ENCODE measurements around the gene CD70. TPM values are rescaled to one million over a fixed set of nuclear protein-coding genes. Genes with fewer than 3 reads are reported as not detected.
"Not testable (repeated sequence)": the region's sequence is repeated elsewhere in the genome, so short reads cannot be mapped to it uniquely, and the experiment has no call there.

Gene CD70
- total and polyA plus RNA-seq, 4 experiments from 2014 or later = 1.8 to 3.0 (median 1.9) TPM

- H3K36me3 Mint-ChIP-seq = no peaks in the 10 kb centered on the region
- ChIA-PET CTCF (ENCODE audit: partially characterized antibody) (no interaction called here), POLR2A (ENCODE audit: partially characterized antibody) (no interaction called here)
- no peak overlapping the region for H3K4me3 Mint-ChIP-seq
- no peak overlapping the region for H3K27ac ChIP-seq (ENCODE audit: low read depth, low read length)
- no peak overlapping the region for H3K27ac Mint-ChIP-seq
- no peaks in the 10 kb centered on the region for H3K36me3 ChIP-seq (ENCODE audit: insufficient read depth, low read length)
- no peaks in the 10 kb centered on the region for H3K9me3 Mint-ChIP-seq
- peaks cover 21% of the 10 kb centered on the region for H3K4me1 ChIP-seq (ENCODE audit: insufficient read depth, low read length)
- H3K4me3 ChIP-seq (ENCODE audit: low read length in 2 of 2) = no peak overlapping the region
- intact Hi-C loops (cut with micrococcal nuclease) = no loop called here
- H3K27me3 Mint-ChIP-seq = no peaks in the 10 kb centered on the region
- peaks cover 4 to 13% (median 5%) of the 10 kb centered on the region in 4 donors for H3K4me1 Mint-ChIP-seq
- DNase-seq = no peak
- no peaks in the 10 kb centered on the region for H3K27me3 ChIP-seq (ENCODE audit: insufficient read depth, low read length)
- H3K9me3 ChIP-seq (ENCODE audit: control insufficient read depth in 1 of 2, low read length in 2 of 2) = no peaks in the 10 kb centered on the region
Observed at GRCh38 chr19:6556043-6556449, 34.9 kb downstream of the CD70 start.

- intact Hi-C loops (cut with micrococcal nuclease) = loop anchor here (1.0 kb wide), 1 partner anchor 310 kb away; no protein-coding TSS in a partner anchor
- peak overlapping the region in 1 of 2 donors; percentile 14 for H3K4me3 ChIP-seq (ENCODE audit: low read length in 2 of 2)
Observed at GRCh38 chr19:6551607-6552450, 39.1 kb downstream of the CD70 start.

DNA sequence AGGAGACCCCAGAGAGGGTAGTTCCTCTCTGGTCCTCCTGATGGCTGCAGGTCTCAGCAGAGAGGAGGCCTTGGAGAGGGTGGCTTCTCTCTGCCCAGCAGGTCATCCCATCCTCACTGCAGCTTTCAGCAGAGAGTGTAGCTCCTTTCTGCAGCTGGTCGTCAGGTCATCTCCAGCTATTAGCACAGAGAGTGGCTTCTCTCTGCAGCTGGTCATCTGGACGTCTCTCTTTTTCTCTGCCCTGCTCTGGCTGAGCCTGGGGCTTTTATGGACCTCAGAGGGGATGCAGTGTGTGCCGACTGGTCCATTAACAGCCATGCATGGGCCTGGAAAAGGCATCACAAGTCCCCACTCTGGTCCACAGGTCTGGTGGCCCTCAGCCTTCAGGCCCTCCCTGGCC, 39.9 kb downstream of the CD70 start:
- H3K4me3 ChIP-seq (ENCODE audit: low read length in 2 of 2) = no peak overlapping the region
- H3K27me3 Mint-ChIP-seq = peaks cover 0 to 2% of the 10 kb centered on the region in 2 donors
- no peaks in the 10 kb centered on the region for H3K36me3 Mint-ChIP-seq
- peaks cover 17% of the 10 kb centered on the region for H3K4me1 ChIP-seq (ENCODE audit: insufficient read depth, low read length)
- POLR2A ChIA-PET (ENCODE audit: partially characterized antibody) = interaction anchor here (1.6 to 1.7 kb wide), 2 partner anchors 20 to 25 kb away, joined by 3 to 7 read pairs; partner anchors contain the start of gene TNFSF9
- H3K36me3 ChIP-seq (ENCODE audit: insufficient read depth, low read length) = no peaks in the 10 kb centered on the region
- peaks cover 4 to 13% (median 5%) of the 10 kb centered on the region in 4 donors for H3K4me1 Mint-ChIP-seq
- CTCF ChIA-PET (ENCODE audit: partially characterized antibody) = interaction anchor here (0.9 to 1.6 kb wide), 4 partner anchors 9 to 91 kb away, joined by 3 to 12 read pairs (median 3); no protein-coding TSS in a partner anchor
- H3K27ac Mint-ChIP-seq = no peak overlapping the region
- intact Hi-C loops (cut with micrococcal nuclease) = no loop called here
- no peak overlapping the region for H3K4me3 Mint-ChIP-seq
- H3K27ac ChIP-seq (ENCODE audit: low read depth, low read length) = no peak overlapping the region
- H3K27me3 ChIP-seq (ENCODE audit: insufficient read depth, low read length) = no peaks in the 10 kb centered on the region
- no peak for DNase-seq
- no peaks in the 10 kb centered on the region for H3K9me3 ChIP-seq (ENCODE audit: control insufficient read depth in 1 of 2, low read length in 2 of 2)
- H3K9me3 Mint-ChIP-seq = peaks cover 0 to 5% (median 1%) of the 10 kb centered on the region in 8 donors

More at GRCh38 chr19:6551607-6552450, 39.1 kb downstream of the CD70 start:
- Mint-ChIP-seq H3K4me1 (peaks cover 4 to 13% (median 5%) of the 10 kb centered on the region in 4 donors), H3K27ac (no peak overlapping the region), H3K9me3 (peaks cover 0 to 4% (median 1%) of the 10 kb centered on the region in 8 donors), H3K36me3 (no peaks in the 10 kb centered on the region), H3K4me3 (peak overlapping the region in 5 of 8 donors; percentile 6 to 52 (median 33)), H3K27me3 (peaks cover 0 to under 1% of the 10 kb centered on the region in 2 donors)
- Histone ChIP-seq H3K27ac (ENCODE audit: low read depth, low read length) (no peak overlapping the region), H3K9me3 (ENCODE audit: control insufficient read depth in 1 of 2, low read length in 2 of 2) (no peaks in the 10 kb centered on the region), H3K27me3 (ENCODE audit: insufficient read depth, low read length) (no peaks in the 10 kb centered on the region), H3K4me1 (ENCODE audit: insufficient read depth, low read length) (peaks cover 23% of the 10 kb centered on the region), H3K36me3 (ENCODE audit: insufficient read depth, low read length) (no peaks in the 10 kb centered on the region)
- POLR2A ChIA-PET (ENCODE audit: partially characterized antibody) = interaction anchor here (0.6 to 1.7 kb wide), 5 partner anchors 17 to 186 kb away, joined by 3 to 7 read pairs (median 3); partner anchors contain the start of gene TNFSF9
- DNase-seq = peak; percentile 50 to 61 (median 59)
- CTCF ChIA-PET (ENCODE audit: partially characterized antibody) = interaction anchor here (0.7 to 1.6 kb wide), 4 partner anchors 16 to 79 kb away, joined by 3 to 12 read pairs (median 3); no protein-coding TSS in a partner anchor

- H3K36me3 Mint-ChIP-seq; H3K27ac ChIP-seq (ENCODE audit: low read depth, low read length); H3K9me3 ChIP-seq (ENCODE audit: control insufficient read depth in 1 of 2, low read length in 2 of 2); intact Hi-C loops (cut with micrococcal nuclease); H3K27me3 ChIP-seq (ENCODE audit: insufficient read depth, low read length); H3K9me3 Mint-ChIP-seq; DNase-seq; H3K27me3 Mint-ChIP-seq; H3K36me3 ChIP-seq (ENCODE audit: insufficient read depth, low read length); H3K4me3 ChIP-seq (ENCODE audit: low read length in 2 of 2): not testable (repeated sequence)
- ChIA-PET POLR2A (ENCODE audit: partially characterized antibody) (interaction anchor here (1.6 kb wide), 1 partner anchor 24 kb away, joined by 3 read pairs; no protein-coding TSS in a partner anchor), CTCF (ENCODE audit: partially characterized antibody) (interaction anchor here (0.9 to 1.5 kb wide), 3 partner anchors 9 to 91 kb away, joined by 3 read pairs; no protein-coding TSS in a partner anchor)
- peaks cover 15% of the 10 kb centered on the region for H3K4me1 ChIP-seq (ENCODE audit: insufficient read depth, low read length)
- peak overlapping the region in 1 of 7 donors; percentile 52 for H3K27ac Mint-ChIP-seq
- peaks cover 4 to 13% (median 5%) of the 10 kb centered on the region in 4 donors for H3K4me1 Mint-ChIP-seq
- H3K4me3 Mint-ChIP-seq = peak overlapping the region in 1 of 8 donors; percentile 47
Observed at GRCh38 chr19:6550679-6551078, 40.3 kb downstream of the CD70 start.

DNA sequence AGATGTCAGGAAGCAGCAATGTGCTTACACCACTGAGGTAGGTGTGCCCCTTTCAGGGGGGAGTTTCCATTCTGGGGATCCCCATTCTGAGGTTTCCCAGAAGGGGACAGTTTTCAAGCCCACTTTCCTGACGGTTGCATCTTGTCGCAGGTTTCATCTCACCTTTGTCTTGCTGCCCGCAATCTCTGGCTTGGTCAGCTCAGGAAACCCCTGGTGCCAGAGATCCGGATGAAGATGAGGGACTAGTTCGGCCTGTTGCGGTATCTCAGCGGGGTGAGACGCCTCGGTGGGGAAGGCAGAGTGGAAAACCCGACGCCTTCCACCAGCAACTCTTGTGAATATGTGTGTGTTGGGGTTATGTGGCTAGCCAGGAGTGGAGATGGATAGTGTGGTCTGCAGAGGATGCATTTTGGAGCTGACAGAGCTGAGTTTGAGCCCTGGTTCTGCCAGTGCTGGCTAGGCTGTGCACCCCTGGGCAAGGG, 47.0 kb downstream of the CD70 start:
- Histone ChIP-seq H3K36me3 (ENCODE audit: insufficient read depth, low read length) (no peaks in the 10 kb centered on the region), H3K4me1 (ENCODE audit: insufficient read depth, low read length) (no peaks in the 10 kb centered on the region), H3K27me3 (ENCODE audit: insufficient read depth, low read length) (no peaks in the 10 kb centered on the region), H3K27ac (ENCODE audit: low read depth, low read length) (no peak overlapping the region), H3K4me3 (ENCODE audit: low read length in 2 of 2) (no peak overlapping the region), H3K9me3 (ENCODE audit: control insufficient read depth in 1 of 2, low read length in 2 of 2) (no peaks in the 10 kb centered on the region)
- POLR2A ChIA-PET (ENCODE audit: partially characterized antibody) = no interaction called here
- H3K4me1 Mint-ChIP-seq = peaks cover 0 to 2% (median 0%) of the 10 kb centered on the region in 4 donors
- intact Hi-C loops (cut with micrococcal nuclease) = no loop called here
- peaks cover 0 to 2% of the 10 kb centered on the region in 2 donors for H3K27me3 Mint-ChIP-seq
- H3K36me3 Mint-ChIP-seq = no peaks in the 10 kb centered on the region
- CTCF ChIA-PET (ENCODE audit: partially characterized antibody) = interaction anchor here (0.7 kb wide), 1 partner anchor 108 kb away, joined by 3 read pairs; no protein-coding TSS in a partner anchor
- H3K4me3 Mint-ChIP-seq = no peak overlapping the region
- H3K9me3 Mint-ChIP-seq = peaks cover 0 to 5% (median 1%) of the 10 kb centered on the region in 8 donors
- H3K27ac Mint-ChIP-seq = peak overlapping the region in 1 of 7 donors; percentile 61
- DNase-seq = peak in 2 of 5 donors; percentile 22 to 56

- Histone ChIP-seq H3K27ac (ENCODE audit: low read depth, low read length) (no peak overlapping the region), H3K9me3 (ENCODE audit: control insufficient read depth in 1 of 2, low read length in 2 of 2) (no peaks in the 10 kb centered on the region), H3K4me3 (ENCODE audit: low read length in 2 of 2) (no peak overlapping the region), H3K36me3 (ENCODE audit: insufficient read depth, low read length) (no peaks in the 10 kb centered on the region), H3K4me1 (ENCODE audit: insufficient read depth, low read length) (peaks cover 20% of the 10 kb centered on the region), H3K27me3 (ENCODE audit: insufficient read depth, low read length) (no peaks in the 10 kb centered on the region)
- H3K27ac Mint-ChIP-seq = no peak overlapping the region
- no peak for DNase-seq
- CTCF ChIA-PET (ENCODE audit: partially characterized antibody) = interaction anchor here (1.1 kb wide), 2 partner anchors 10 to 25 kb away, joined by 3 read pairs; no protein-coding TSS in a partner anchor
- peaks cover 0 to under 1% of the 10 kb centered on the region in 2 donors for H3K27me3 Mint-ChIP-seq
- intact Hi-C loops (cut with micrococcal nuclease) = no loop called here
- no peaks in the 10 kb centered on the region for H3K36me3 Mint-ChIP-seq
- POLR2A ChIA-PET (ENCODE audit: partially characterized antibody) = no interaction called here
- H3K9me3 Mint-ChIP-seq = no peaks in the 10 kb centered on the region
- H3K4me3 Mint-ChIP-seq = no peak overlapping the region
- peaks cover 8 to 18% (median 10%) of the 10 kb centered on the region in 4 donors for H3K4me1 Mint-ChIP-seq
Observed at GRCh38 chr19:6540918-6541689, 49.8 kb downstream of the CD70 start.
